HPDE6-E6E7 (cell line): ENCODE measurements around the gene DHRS7B.
"Not testable (repeated sequence)": the region's sequence is repeated elsewhere in the genome, so short reads cannot be mapped to it uniquely, and the experiment has no call there.

Experiments
- DNase-seq: peaks from one replicate; pipeline ENCODE4 v3.0.0; 2011; ENCODE audit warnings: missing footprints; ENCODE audit errors: extremely low spot score

Gene DHRS7B

DNA sequence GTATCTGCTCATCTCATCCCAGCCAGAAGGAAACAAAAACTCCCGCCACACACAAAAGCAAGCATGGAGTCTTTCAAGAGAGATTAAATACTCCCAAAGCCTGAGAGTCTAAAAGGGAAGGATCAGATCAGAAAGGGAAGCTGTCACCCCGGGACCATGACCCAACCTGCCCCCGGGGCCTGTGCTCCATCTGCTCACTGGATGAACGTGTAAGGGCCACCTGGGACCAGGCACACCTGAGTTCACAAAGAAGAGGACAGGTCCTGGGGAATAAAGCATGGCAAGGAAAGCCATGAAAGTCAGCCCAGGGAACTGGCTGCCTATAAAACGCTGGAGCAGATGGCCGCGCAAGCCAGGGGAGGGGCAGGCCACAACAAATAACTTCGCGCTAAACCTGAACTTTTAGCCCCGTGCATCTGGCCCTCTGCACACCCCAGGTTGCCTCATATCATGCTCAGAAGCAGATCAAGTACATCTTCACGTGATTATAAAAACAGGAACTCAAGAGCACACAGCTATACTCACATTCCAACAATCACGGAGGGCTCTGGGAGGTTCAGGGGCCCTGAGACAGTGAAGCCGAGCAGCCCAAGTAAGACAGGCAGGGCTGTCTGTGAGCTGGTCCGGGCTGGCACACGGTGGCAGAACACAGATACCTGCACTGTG, 83.8 kb downstream of the DHRS7B start:
- no peak for DNase-seq

DNA sequence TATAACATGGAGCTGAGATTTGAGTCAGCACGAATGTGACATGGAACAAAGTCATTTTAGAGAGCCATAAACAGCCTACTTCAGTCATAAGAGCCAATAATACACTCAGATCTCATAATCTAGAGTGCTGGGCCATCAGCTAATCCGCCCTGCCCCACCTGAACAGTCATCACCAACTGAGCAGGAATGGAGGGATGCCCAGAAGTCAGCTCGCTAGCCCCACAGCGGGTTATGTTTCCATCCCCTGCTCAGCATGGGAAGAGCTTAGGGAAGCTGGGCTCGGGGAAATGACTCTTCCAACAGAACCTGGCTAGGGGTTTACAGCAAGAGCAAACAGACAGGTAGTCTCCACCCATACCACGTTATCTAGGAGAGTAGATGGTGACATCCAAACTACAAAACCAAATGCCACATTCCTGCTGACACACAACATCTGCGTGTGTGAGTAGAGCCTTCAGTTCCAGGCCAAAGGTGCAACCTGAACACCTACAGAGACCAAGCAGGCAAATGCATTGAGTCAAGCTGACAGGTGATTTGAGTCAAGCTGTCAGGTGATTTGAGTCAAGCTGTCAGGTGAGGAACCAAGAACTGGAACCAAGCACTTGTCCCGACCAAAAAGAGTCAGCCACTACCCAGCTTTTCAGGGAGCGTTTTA, 85.2 kb downstream of the DHRS7B start:
- no peak for DNase-seq

DNA sequence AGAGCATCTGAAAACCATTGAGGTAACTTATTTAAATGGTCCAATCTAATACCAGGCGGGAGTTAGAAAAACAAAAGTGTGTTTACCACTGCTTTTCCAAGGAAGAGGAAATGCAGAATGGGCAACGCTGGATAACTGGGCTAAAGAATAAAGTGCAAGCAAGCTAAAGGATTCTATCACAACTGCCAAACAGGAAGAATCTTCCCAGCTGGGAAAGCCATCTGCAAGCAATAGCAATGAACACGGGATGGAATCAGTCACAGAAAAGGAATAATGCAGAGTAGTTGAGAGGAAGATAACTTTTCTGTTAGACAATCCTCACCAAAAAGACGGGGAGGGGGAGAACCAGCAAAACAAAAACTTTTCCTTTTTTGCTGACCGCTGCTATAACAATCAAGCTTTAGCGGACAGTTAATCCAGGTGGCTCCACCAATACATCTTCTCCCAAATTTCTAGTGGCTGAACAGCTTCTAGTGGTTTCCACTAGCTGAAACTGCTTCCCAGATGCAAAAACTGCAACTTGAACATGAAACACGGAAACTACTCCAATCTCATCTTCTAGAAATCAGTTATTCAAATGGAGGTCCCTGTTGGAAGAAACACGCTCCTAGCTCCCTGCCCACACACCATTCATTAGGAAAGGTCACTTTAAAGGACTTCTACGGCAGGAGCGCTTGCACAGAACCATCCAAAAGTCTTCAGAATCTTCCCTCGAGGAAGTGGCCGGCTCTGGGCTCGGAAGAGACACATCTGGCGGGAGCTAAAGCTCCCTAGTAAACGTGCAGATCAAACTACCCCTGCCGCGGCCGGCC, 86.3 kb downstream of the DHRS7B start:
- no peak for DNase-seq

DNA sequence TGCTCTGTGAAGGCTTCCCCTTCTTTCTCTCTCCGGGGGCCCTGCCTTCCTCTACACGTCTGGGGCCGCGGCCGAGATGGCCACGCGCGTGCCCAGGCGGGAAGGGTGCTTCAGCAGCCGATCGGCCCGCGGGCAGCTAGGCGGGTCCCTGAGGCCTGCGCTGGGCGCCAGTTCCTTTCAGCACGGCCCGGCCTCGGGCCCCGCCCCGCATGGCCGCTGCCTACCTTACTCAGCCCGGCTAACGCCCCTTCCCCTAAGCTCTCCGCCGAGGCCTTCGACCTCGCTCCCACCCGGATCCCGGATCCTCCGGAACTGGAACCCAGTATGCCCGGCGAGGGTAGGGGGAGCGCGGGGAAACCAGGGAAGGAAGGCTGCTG, 86.9 kb downstream of the DHRS7B start:
- DNase-seq: peak; percentile 21

DNA sequence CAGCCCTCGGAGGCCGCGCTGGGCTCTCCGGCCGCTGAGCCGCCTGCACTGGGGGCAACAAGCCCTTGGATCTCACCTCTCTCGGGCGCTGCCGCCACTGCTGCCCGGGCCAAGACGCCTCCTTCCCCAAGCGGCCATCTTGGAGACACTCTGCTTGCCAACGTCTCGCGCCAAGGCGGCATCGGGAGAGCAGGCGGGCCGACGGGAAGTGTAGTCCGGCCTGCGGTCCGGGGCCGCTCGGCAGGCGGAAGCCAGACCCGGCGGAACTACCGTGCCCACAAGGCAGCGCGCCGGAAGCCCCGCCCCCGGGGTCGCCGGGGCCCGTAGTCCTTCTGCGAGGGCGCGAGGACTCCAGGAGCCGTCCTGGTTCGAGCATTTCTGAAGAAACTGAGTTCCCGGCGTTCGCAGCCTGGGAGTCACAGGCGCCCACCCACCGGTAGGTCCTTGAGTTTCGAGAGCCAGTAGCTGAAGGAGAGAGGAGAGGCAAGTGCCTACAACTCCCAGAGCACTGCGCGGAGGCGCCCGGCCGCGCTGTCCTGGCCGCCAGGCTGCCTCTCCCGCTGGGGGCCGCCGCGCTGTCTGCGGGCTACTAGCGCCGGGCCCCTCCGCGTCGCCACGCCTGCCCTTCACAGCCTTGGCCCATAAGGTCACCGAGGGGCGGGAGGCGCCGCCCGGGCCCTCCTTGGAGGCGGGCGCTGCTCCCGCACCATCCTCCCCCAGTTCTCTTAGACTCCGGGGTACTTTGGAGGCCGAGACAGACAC, 87.4 kb downstream of the DHRS7B start, which contains the start of gene TMEM11:
Gene TMEM11 (minus strand): TSS at position 147 of the 762 bp plus-strand sequence. CDS start 9 bp downstream, at position 138.
- peak; percentile 91 for DNase-seq

DNA sequence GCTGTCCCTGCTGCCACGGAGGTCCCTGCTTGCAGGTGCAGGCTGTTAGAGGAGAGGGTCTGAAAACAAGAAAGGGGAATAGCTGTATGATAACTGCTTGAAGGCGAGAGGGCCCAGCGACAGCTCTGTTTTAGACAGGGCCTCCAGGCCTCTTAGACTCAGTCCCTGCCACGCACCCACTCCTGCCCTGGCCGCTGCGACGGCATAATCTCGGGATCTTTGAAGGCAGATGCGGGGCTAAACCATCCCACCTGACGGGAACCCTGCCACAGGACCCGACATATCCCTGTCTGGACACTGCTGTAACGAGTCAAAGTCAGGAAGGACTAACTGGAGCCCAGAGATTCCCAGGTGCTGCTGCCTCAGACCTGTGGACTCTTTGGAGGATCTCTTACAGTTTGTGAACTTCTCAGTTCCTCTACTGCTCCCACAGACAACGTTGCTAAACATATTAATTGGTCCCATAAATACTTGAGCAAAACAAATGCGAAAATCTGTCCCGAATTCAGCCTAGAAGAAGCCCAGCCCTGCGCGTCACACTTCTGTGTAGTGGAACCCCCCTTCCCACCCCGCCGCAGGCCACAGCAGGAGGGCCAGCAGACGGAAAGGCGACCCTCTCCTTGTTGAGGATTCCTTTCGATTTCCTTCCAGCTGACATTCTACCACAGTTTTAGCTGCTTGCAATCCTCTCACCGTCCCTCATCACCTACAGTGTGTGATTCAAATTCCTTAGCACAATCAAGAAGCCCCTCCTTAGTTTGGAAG, 88.2 kb downstream of the DHRS7B start:
- DNase-seq: peak; percentile 34

DNA sequence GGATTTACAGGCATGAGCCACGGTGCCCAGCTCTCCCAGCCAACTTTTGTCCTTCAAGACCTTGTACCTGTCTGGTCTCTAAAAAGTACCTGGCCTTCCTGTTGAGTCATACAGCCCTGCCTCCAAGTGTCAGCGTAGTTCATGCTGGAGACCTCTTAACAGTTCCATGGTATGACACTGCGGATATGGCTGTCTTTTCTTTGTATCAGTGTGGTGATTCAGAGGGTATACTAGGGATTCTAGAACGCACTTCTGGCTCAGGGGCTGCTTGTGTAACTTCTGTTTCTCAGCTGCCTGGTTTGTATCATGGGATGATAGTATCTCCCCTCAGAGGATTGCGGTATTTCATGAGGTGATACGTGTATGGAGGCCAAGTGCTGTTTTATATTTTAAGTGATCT, 89.2 kb downstream of the DHRS7B start:
- DNase-seq: peak; percentile 47

- no peak for DNase-seq
Observed at GRCh38 chr17:21217346-21217745, 90.6 kb downstream of the DHRS7B start.

DNA sequence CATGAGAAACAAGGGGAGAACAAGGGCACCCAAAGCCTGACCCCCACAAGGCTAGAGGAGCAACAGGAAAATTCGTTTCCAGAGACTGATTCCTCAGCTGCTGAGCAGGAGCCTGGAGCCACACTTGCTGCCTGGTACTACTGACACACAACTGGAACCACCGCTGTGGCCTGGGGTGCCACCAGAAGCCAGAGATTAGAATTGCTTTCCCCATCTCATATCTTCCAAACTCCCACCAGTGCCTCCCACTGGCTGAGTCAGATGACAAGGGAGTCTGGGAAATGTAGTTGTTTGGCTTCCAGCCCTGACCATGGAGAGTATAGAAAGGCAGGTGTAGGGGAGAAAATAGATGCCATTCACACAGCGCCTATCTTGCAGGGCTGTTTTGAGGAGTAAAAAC, 91.3 kb downstream of the DHRS7B start:
- DNase-seq: no peak

DNA sequence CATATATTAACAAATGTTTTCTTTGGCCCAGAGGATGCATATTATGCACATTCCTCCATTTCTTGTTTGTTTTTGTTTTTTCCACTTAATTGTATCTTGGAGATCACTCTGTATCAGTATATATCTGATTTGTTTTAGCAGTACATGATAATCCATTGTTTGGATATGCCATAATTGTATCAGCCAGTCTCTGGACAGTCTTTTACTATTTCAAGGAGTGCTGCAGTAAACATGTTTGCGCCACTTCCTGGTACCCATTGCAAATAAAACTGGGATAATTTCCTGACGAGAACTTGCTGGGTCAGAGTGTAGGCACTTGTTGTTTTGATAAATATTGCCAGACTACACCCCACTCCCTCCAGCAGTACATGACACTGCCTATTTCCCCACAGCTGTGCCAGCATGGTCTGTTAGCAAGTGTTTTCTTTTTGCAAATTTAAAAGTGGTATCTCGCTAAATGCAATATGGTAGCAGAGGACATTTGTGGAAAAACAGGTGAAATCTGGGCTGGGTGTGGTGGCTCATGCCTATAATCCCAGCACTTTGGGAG, 92.1 kb downstream of the DHRS7B start:
- no peak for DNase-seq

GRCh38 chr17:21223086-21223485, 96.3 kb downstream of the DHRS7B start:
- no peak for DNase-seq

GRCh38 chr17:21227277-21227676, 100.5 kb downstream of the DHRS7B start:
- DNase-seq: not testable (repeated sequence)

DNA sequence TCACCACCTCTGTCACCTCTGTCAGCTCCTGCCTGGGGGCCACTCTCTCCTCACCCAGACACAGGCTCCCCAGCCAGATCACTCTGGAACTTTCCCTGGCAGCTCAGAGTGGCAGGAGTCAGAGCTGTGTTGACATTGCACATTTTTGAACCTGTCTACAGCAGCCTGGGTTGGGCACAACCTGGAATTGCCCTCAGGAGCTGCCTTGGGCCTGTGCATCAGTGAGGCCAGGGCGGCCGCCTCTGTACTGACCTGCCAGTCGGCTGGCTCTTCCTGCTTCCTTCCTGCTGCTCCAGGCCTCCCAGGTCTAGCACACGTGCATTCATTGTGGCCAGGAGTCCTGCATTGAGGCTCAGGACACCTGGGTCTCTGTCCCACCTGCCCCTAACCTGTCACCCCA, 101.3 kb downstream of the DHRS7B start:
- no peak for DNase-seq

- no peak for DNase-seq
Observed at GRCh38 chr17:21228845-21229244, 102.1 kb downstream of the DHRS7B start.

GRCh38 chr17:21231533-21231932, 104.8 kb downstream of the DHRS7B start:
- DNase-seq: no peak

GRCh38 chr17:21232033-21232749, 105.4 kb downstream of the DHRS7B start:
- DNase-seq: no peak

DNA sequence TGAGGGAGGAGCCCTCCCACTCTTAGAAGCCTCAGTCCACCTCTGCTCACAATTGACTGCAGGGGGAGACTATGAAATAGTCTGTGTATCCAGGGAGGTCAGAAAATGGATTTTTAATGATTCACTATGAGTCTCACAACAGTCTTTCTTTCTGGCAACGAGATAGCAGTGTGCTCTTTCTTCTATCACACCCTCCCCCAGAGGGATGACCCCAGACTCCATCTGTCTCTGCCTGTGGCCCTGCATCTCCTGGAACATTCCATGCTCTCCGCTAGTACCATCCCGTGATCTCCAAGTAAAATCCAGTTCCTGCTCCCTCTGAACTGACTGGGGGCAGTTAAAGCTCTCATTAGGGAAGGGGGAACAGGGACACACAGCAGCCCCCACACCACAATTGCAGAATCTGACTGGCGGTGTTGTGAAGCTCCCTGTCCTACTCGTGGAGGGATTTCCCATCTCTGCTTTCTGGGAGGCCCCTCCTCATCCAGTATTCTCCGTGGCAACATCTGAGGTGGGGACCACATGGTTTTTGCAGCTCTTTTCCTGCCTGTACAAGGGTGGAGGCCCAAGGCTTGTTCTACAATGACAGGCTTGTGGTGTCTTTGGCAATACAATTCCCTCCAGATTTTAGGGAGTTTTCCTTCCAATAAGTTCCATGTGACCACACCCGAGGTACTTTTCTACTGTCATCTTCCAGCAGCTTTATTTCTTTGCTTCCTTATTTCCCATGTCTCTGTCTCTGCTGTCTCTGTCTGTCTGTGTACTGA, 107.0 kb downstream of the DHRS7B start:
- no peak for DNase-seq

GRCh38 chr17:21235921-21236320, 109.2 kb downstream of the DHRS7B start:
- no peak for DNase-seq

DNA sequence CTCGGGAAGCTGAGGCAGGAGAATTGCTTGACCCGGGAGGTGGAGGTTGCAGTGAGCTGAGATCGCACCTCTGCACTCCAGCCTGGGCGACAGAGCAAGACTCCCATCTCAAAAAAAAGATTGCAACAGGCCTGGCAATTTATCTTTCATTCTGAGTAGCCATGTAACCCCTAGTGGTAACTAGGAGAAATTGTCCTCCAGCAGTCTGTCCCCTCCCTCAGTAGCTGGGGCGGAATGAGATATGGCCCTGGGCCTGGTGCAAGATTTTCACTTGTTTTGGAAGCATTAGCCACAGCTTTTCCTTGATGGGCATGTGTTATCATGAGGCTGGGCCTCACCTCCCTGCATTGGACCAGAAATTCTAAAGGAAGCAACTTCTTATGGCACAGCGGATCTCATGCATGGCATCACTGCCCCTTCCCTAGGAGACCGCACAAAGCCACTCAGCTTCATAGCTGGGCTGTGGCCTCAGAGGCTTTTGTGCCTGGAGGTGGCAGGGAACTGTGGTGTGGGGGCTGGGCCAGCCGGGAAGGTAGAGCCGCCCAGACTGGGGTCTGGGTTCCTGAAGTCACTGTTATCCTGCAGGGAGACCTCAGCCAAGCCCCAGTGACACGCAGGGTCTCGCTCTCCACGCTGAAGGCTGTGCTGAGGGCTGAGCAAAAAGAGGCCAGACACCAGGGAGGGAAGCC, 113.1 kb downstream of the DHRS7B start:
- no peak for DNase-seq
